GM12874 (cell line): ENCODE data around the gene SNAPC3.

Source experiments
- CTCF ChIP-seq: IDR thresholded peaks from 2 replicates; pipeline ENCODE4 v1.5.1; 2011; ENCODE audit warnings: low read depth, mild to moderate bottlenecking, control low read depth, low read length, moderate library complexity; ENCODE audit not compliant: insufficient read depth

Gene SNAPC3

DNA sequence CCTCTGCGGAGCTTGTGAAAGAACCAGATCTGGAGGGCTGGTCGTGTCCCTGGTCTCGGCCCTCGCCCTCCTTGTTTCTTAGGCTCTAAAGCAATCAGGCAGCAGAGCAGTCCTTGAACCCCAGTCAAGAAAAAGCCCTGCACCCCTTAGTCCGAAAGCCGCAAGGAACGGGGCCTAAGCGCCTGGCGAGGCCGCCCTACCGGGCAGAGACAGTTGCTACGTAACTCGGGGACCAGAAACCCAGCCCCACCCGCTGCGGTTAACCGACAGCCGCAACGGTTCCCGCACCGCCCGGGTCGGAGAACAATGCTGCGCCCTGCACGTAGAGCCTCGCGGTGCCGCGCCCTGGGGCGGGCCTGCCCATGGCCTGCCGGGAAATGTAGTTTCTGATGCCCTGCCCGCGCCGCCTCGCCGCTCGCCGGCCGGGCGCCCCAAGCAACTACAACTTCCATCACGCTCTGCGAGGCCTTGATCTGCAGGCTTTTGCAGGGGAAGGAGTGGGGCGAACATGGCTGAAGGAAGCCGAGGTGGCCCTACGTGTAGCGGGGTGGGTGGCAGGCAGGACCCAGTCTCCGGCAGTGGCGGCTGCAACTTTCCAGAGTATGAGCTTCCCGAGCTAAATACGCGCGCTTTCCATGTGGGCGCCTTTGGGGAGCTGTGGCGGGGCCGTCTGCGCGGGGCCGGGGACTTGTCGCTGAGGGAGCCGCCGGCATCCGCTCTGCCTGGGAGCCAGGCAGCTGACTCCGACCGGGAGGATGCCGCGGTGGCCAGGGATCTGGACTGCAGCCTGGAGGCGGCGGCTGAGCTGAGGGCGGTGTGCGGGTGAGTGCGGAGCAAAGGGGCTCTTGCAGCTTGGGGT lies at the start of gene SNAPC3:
Gene SNAPC3, plus strand, starts transcription at position 505 of the 859 bp plus-strand sequence. Its CDS starts 4 bp downstream, at position 509.
- no peak for TF ChIP-seq CTCF

DNA sequence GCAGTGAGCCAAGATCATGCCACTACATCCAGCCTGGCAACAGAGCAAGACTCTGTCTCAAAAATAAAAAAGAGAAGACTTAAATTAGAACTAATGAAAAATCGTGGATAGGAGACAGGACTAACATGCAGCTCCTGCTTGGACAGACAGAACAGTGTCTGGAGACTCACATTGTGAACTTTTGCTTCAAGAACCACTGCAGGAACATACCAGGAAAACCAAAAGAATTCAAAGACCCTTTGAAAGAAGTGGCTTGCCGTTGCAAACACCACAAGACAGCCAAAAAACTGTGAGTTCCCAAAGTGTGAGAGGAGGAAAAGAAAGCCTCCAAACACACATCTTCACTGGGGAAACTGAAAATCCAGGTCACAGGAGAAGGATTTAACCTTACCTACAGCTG lies 48.8 kb upstream of the SNAPC3 start:
- TF ChIP-seq CTCF, result no peak

GRCh38 chr9:15374310-15374709 lies 48.4 kb upstream of the SNAPC3 start:
- no peak for TF ChIP-seq CTCF

DNA sequence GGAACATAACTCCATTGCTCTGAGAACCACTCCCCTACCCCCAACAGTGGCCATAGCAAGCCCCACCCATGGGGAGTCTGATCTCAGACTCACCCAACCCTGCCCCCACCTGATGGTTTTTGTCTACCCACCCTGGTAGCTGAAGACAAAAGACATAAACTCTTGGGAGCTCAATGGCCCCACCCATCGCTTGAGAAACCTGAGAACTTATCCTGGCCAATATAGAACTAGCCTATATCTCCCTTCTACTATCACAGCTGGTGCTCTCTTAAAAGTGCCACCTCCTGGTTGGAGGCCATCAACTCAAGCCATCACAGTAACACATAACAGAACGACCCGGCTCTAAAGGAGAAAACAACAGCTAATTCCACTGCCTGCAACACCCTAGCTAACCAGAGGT lies 47.9 kb upstream of the SNAPC3 start:
- TF ChIP-seq CTCF, result no peak

- no peak for TF ChIP-seq CTCF
These were observed 44.8 kb upstream of the SNAPC3 start for GRCh38 chr9:15377625-15378540.

GRCh38 chr9:15381491-15381890 lies 41.2 kb upstream of the SNAPC3 start:
- TF ChIP-seq CTCF, result no peak

GRCh38 chr9:15386465-15386864 lies 36.2 kb upstream of the SNAPC3 start:
- no peak for TF ChIP-seq CTCF
